ENCODE data around the gene PGBD5. TPM values are rescaled to one million over a fixed set of nuclear protein-coding genes. Genes with fewer than 3 reads are reported as not detected.

Gene PGBD5
- total and polyA plus RNA-seq, 4 donors: 0.54 to 3.0 (median 1.8) TPM

GRCh38 chr1:230284891-230285290, 141.2 kb downstream of the PGBD5 start:
- no peak overlapping the region for H3K4me3 ChIP-seq
- 85 to 87% methylated on average over 9 to 10 of the region's 10 CpGs for WGBS, 2 donors
- ATAC-seq (ENCODE audit: insufficient read depth, low FRiP score) (no peak), DNase-seq (no peak)
- H3K36me3 ChIP-seq (ENCODE audit: control insufficient read depth in 4 of 4, insufficient read depth in 4 of 4, low read length in 4 of 4): peaks cover 0 to 10% (median 2%) of the 10 kb centered on the region in 4 donors
- no peaks in the 10 kb centered on the region for H3K27me3 ChIP-seq (ENCODE audit: control insufficient read depth in 3 of 3, insufficient read depth in 3 of 3, low read length in 2 of 3)
- peaks cover 0 to 2% (median 0%) of the 10 kb centered on the region in 5 donors for H3K4me1 ChIP-seq (ENCODE audit: control insufficient read depth in 5 of 5, insufficient read depth in 5 of 5, low read length in 5 of 5)
- TF ChIP-seq CTCF (IDR thresholded peaks at IDR 0.05; ENCODE audit: control extremely low read depth, extremely low read depth): no peak
- H3K27ac ChIP-seq (ENCODE audit: low read depth in 1 of 2, low read length in 1 of 2): no peak overlapping the region
- H3K9me3 ChIP-seq (ENCODE audit: control insufficient read depth in 4 of 4, insufficient read depth in 3 of 4, low read length in 3 of 4): no peaks in the 10 kb centered on the region
- H3K9ac ChIP-seq (ENCODE audit: insufficient read depth in 1 of 2, low read length in 2 of 2): no peak overlapping the region

- DNase-seq: no peak
- 92 to 94% methylated on average over 12 of the region's 12 CpGs for WGBS, 2 donors
Observed at GRCh38 chr1:230283678-230284077, 142.5 kb downstream of the PGBD5 start.

GRCh38 chr1:230282157-230282556, 144.0 kb downstream of the PGBD5 start:
- ATAC-seq (ENCODE audit: insufficient read depth, low FRiP score): no peak
- H3K36me3 ChIP-seq (ENCODE audit: control insufficient read depth in 4 of 4, insufficient read depth in 4 of 4, low read length in 4 of 4): peaks cover 3 to 18% (median 5%) of the 10 kb centered on the region in 4 donors

More at GRCh38 chr1:230283678-230284077, 142.5 kb downstream of the PGBD5 start:
- Histone ChIP-seq H3K9ac (ENCODE audit: insufficient read depth in 1 of 2, low read length in 2 of 2) (no peak overlapping the region), H3K4me1 (ENCODE audit: control insufficient read depth in 5 of 5, insufficient read depth in 5 of 5, low read length in 5 of 5) (peaks cover 0 to 2% (median 0%) of the 10 kb centered on the region in 5 donors), H3K27ac (ENCODE audit: low read depth in 1 of 2, low read length in 1 of 2) (no peak overlapping the region), H3K36me3 (ENCODE audit: control insufficient read depth in 4 of 4, insufficient read depth in 4 of 4, low read length in 4 of 4) (peaks cover 1 to 17% (median 5%) of the 10 kb centered on the region in 4 donors), H3K9me3 (ENCODE audit: control insufficient read depth in 4 of 4, insufficient read depth in 3 of 4, low read length in 3 of 4) (no peaks in the 10 kb centered on the region), H3K4me3 (no peak overlapping the region), H3K27me3 (ENCODE audit: control insufficient read depth in 3 of 3, insufficient read depth in 3 of 3, low read length in 2 of 3) (no peaks in the 10 kb centered on the region)
- no peak for ATAC-seq (ENCODE audit: insufficient read depth, low FRiP score)
- no peak for TF ChIP-seq CTCF (IDR thresholded peaks at IDR 0.05; ENCODE audit: control extremely low read depth, extremely low read depth)

More at GRCh38 chr1:230282157-230282556, 144.0 kb downstream of the PGBD5 start:
- 28 to 34% methylated on average over 3 of the region's 3 CpGs for WGBS, 2 donors
- Histone ChIP-seq H3K27me3 (ENCODE audit: control insufficient read depth in 3 of 3, insufficient read depth in 3 of 3, low read length in 2 of 3) (no peaks in the 10 kb centered on the region), H3K4me3 (no peak overlapping the region), H3K4me1 (ENCODE audit: control insufficient read depth in 5 of 5, insufficient read depth in 5 of 5, low read length in 5 of 5) (peaks cover 0 to 5% (median 0%) of the 10 kb centered on the region in 5 donors), H3K27ac (ENCODE audit: low read depth in 1 of 2, low read length in 1 of 2) (no peak overlapping the region), H3K9me3 (ENCODE audit: control insufficient read depth in 4 of 4, insufficient read depth in 3 of 4, low read length in 3 of 4) (no peaks in the 10 kb centered on the region), H3K9ac (ENCODE audit: insufficient read depth in 1 of 2, low read length in 2 of 2) (no peak overlapping the region)
- DNase-seq: no peak
- TF ChIP-seq CTCF (IDR thresholded peaks at IDR 0.05; ENCODE audit: control extremely low read depth, extremely low read depth): no peak
